Adrenal gland (tissue), 12 donors: ENCODE data around the gene ARFGEF2. TPM values are rescaled to one million over a fixed set of nuclear protein-coding genes. Genes with fewer than 3 reads are reported as not detected.

Experiments
- DNase-seq, 7 donors: peaks; one replicate each; pipeline ENCODE4 v3.0.0-alpha.2; 2019 to 2020
- H3K27ac ChIP-seq, 5 donors: fragments of 200-600 bp; sonication (generic) in 4 of 5; 1 replicate in 3 of 5; 2 replicates in 2 of 5; pipeline versions ENCODE4 v1.5.1 to v1.8.0; 2016 to 2020; ENCODE audit warnings: mild to moderate bottlenecking in 1 of 5
- H3K27me3 ChIP-seq: fragments of 200-600 bp; 2 replicates; pipeline ENCODE4 v1.8.0; 2021
- H3K36me3 ChIP-seq, 2 donors: fragments of 200-600 bp; replicated peaks in 1 of 2; 1 replicate in 1 of 2; 2 replicates in 1 of 2; pipeline versions ENCODE4 v1.5.1 to v1.8.0; 2018 to 2022
- H3K4me1 ChIP-seq, 2 donors: fragments of 200-600 bp; replicated peaks in 1 of 2; 1 replicate in 1 of 2; 2 replicates in 1 of 2; pipeline versions ENCODE4 v1.5.1 to v1.8.0; 2018 to 2021
- H3K4me3 ChIP-seq, 4 donors: fragments of 200-600 bp; sonication (generic) in 3 of 4; one replicate each; pipeline ENCODE4 v1.5.1; 2016 to 2018
- H3K9me3 ChIP-seq, 3 donors: fragments of 200-600 bp; sonication (generic) in 1 of 3; replicated peaks in 1 of 3; 1 replicate in 2 of 3; 2 replicates in 1 of 3; pipeline versions ENCODE4 v1.5.1 to v1.8.0; 2016 to 2021
- CTCF ChIP-seq, 6 experiments: fragments of 450-650 bp in 4 of 6; fragments of 200-600 bp in 2 of 6; sonication (generic) in 1 of 6; IDR thresholded peaks; 1 replicate in 5 of 6; 2 replicates in 1 of 6; pipeline versions ENCODE4 v1.5.1 to v1.8.0; 2016 to 2021; ENCODE audit warnings: antibody characterized with exemption in 6 of 6, mild to moderate bottlenecking in 2 of 6, moderate library complexity in 1 of 6
- POLR2A ChIP-seq, 2 donors: fragments of 450-650 bp; IDR thresholded peaks; one replicate each; pipeline ENCODE4 v1.6.1; 2017; ENCODE audit warnings: antibody characterized with exemption in 2 of 2, mild to moderate bottlenecking in 2 of 2, moderate library complexity in 1 of 2
- WGBS, 4 donors: extraction: QIAGEN DNeasy Blood & Tissue Kit in 2 of 4; methylation state at CpG; one replicate each; pipeline versions ENCODE4 v1.1.5 to v1.1.7; 2013 to 2017; 5-methylcytosine and 5-hydroxymethylcytosine counted together
- intact Hi-C, 2 donors: fragments of 100-400 bp; cut with DNase I; formaldehyde crosslinking; loops; one replicate each; pipeline versions ENCODE4 v1.14.1 to v1.15.0; 2022 to 2023
- polyA plus RNA-seq, 3 donors: library from polyadenylated mRNA; stranded (reverse); fragments of 200-250 nt in 2 of 3; fragments of 350-450 nt in 1 of 3; fragmentation: Illumina TruSeq in 1 of 3; extraction: RNeasy Lipid Tissue Mini Kit (QIAGEN cat#74804) in 1 of 3; gene quantifications; one replicate each; pipeline ENCODE4 v1.2.3, GENCODE V29; 2013 to 2014
- total RNA-seq, 9 donors: library from RNA; depleted of rRNA in 4 of 9; stranded (reverse); fragments of >200 nt in 4 of 9; fragments of 120-200 nt in 1 of 9; fragmentation: NEBNext Ultra II Directional in 1 of 9; extraction: Animal tissue kit (Norgen Biotek cat#: 25700) in 1 of 9; gene quantifications; one replicate each; pipeline versions ENCODE4 v1.1.0 to v1.2.4, GENCODE V29; 2013 to 2023
- donor health status: healthy with polysubstance abuse.
- donor health status: Bipolar disorder and iron deficiency.
- donor health status: DM: yes; HTN: yes; CAD: no.
- donor health status: DM: no; HTN: no; CAD: no.
- donor health status: DM: no; HTN: no; CAD: no.
- donor health status: DM: yes; HTN: yes; CAD: no.

The ARFGEF2 gene
- total and polyA plus RNA-seq, 12 donors = 17.1 to 128 (median 69.3) TPM

DNA sequence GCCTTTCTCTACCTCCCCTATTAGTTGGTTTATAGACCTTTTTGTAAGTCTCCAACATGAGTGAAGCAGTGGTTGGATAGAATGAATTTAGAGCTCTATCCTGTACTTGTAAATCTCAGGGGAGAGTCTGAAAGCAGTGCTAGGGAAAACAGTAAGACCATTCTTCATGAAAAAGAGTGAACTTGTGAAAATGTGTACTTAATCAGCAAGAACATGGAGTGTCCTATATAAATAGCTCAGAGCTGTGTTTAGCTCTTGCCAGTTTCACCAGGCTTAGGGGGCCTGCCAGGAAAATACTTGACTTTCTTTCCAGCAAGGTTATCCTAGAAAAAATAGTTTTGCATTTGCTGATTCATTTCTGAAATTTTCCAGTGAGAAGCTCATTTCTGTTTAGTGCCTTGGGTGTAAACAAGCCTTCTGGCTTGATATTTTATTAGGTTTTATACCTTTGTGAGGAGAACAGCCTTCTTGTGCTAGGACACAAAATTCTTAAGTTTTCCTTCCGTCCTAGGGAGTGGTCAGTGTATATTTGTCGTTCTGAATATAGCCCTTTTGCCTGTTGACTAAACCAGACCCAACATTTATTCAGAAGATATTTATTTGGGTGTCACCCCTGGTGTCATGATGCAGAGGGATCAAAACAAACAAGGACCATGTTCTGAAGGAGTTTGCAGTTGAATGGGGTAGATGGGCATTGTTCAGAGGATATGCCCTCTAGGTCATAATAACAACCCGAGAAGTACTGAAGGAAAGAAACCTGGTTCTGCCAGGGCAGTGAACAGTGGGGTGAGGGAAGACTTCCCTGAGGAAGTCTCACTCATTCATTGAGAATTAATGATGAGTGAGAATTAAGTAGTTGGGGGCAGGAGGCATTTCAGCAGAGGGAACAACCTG is 7.6 kb downstream of the ARFGEF2 start:
- intact Hi-C loops = no loop called here
- peak overlapping the region; percentile 29 to 87 (median 82) for H3K27ac ChIP-seq
- no peaks in the 10 kb centered on the region for H3K9me3 ChIP-seq
- whole genome bisulfite sequencing, 4 donors = 24 to 49% (median 45%) methylated on average over 3 of the region's 3 CpGs
- no peaks in the 10 kb centered on the region for H3K36me3 ChIP-seq
- H3K27me3 ChIP-seq = no peaks in the 10 kb centered on the region
- TF ChIP-seq POLR2A (IDR thresholded peaks at IDR 0.05) (peak in 1 of 2 donors; percentile 19), CTCF (IDR thresholded peaks at IDR 0.05) (no peak)
- peak in 6 of 7 donors; percentile 57 to 81 (median 72) for DNase-seq
- H3K4me1 ChIP-seq = peaks cover 54 to 88% of the 10 kb centered on the region in 2 donors
- H3K4me3 ChIP-seq = peak overlapping the region in 1 of 4 donors; percentile 20

- Histone ChIP-seq H3K27ac (peak overlapping the region; percentile 47 to 87 (median 78)), H3K4me3 (no peak overlapping the region), H3K27me3 (no peaks in the 10 kb centered on the region), H3K9me3 (no peaks in the 10 kb centered on the region), H3K4me1 (peaks cover 47 to 79% of the 10 kb centered on the region in 2 donors), H3K36me3 (no peaks in the 10 kb centered on the region)
- DNase-seq = peak in 2 of 7 donors; percentile 42 to 59
- intact Hi-C loops = loop anchor here in 1 of 2 donors (5.0 kb wide), 1 partner anchor 37 kb away; no protein-coding TSS in a partner anchor
- 44 to 56% (median 47%) methylated on average over 6 of the region's 6 CpGs for WGBS, 4 donors
- TF ChIP-seq POLR2A (IDR thresholded peaks at IDR 0.05) (no peak), CTCF (IDR thresholded peaks at IDR 0.05) (no peak)
Observed at GRCh38 chr20:48930035-48930434, 8.5 kb downstream of the ARFGEF2 start.

DNA sequence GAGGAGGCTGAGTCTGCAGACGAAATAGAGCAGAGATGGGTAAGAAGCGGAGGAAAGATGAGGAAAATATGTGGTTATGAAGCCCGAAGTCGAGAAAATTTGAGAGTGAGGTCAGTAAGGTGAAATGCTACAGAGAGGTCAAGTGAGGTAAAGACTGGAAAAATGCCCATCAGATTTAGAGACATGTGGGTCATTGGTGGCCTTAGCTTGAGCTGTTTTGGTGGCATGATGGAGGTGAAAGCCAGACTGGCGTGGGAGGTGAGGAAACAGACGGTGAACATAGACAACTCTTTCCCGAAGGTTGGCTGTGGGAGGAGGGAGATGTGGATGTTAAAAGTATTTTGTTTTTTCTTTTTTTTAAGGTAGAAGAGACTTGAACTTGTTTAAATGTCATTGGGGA is 9.4 kb downstream of the ARFGEF2 start:
- no peaks in the 10 kb centered on the region for H3K9me3 ChIP-seq
- intact Hi-C loops = loop anchor here in 1 of 2 donors (5.0 kb wide), 1 partner anchor 36 kb away; no protein-coding TSS in a partner anchor
- H3K27ac ChIP-seq = peak overlapping the region; percentile 47 to 87 (median 78)
- no peaks in the 10 kb centered on the region for H3K27me3 ChIP-seq
- no peak overlapping the region for H3K4me3 ChIP-seq
- TF ChIP-seq POLR2A (IDR thresholded peaks at IDR 0.05) (peak in 1 of 2 donors; percentile 13), CTCF (IDR thresholded peaks at IDR 0.05) (no peak)
- DNase-seq = peak in 4 of 7 donors; percentile 49 to 77 (median 60)
- H3K4me1 ChIP-seq = peaks cover 47 to 70% of the 10 kb centered on the region in 2 donors
- WGBS, 4 donors = 53 to 64% (median 59%) methylated on average over 7 of the region's 7 CpGs
- no peaks in the 10 kb centered on the region for H3K36me3 ChIP-seq
